ENCODE measurements around the gene ST3GAL4.
A peak's percentile ranks its signal among the peaks of the same experiment; 100 is the strongest.
"Not testable (repeated sequence)": the region's sequence is repeated elsewhere in the genome, so short reads cannot be mapped to it uniquely, and the experiment has no call there.

ST3GAL4 gene, protein sequence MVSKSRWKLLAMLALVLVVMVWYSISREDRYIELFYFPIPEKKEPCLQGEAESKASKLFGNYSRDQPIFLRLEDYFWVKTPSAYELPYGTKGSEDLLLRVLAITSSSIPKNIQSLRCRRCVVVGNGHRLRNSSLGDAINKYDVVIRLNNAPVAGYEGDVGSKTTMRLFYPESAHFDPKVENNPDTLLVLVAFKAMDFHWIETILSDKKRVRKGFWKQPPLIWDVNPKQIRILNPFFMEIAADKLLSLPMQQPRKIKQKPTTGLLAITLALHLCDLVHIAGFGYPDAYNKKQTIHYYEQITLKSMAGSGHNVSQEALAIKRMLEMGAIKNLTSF

GRCh38 chr11:126355324-126355925 is at the start of gene ST3GAL4:
Gene ST3GAL4 (plus strand): TSS chr11:126355686. CDS start chr11:126406156, 50,470 bp downstream.
- DNase-seq, result peak; percentile 84

- DNase-seq, result no peak
These were observed 49.8 kb upstream of the ST3GAL4 start for GRCh38 chr11:126305699-126306098.

- DNase-seq, result no peak
These were observed 47.8 kb upstream of the ST3GAL4 start for GRCh38 chr11:126307706-126308105.

DNA sequence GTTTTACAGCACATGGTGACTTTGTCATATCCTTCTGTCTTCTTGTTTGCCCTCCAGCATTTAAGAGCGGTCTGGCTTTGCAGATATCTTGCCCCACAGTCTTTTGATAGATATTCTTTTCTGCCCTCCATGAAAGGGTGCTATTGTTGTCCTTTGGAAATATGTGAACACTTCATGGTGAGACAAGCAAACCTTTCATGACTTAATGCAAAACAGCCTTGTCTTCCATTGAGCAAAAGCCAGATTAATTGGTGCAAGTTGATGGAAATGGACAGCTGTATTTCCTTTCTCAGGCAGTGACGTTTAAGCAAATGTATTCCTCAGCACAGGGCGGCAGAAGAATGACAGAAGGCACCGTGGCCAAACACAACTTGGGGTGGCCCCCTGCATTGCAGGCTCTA is 47.2 kb upstream of the ST3GAL4 start:
- DNase-seq, result no peak

DNA sequence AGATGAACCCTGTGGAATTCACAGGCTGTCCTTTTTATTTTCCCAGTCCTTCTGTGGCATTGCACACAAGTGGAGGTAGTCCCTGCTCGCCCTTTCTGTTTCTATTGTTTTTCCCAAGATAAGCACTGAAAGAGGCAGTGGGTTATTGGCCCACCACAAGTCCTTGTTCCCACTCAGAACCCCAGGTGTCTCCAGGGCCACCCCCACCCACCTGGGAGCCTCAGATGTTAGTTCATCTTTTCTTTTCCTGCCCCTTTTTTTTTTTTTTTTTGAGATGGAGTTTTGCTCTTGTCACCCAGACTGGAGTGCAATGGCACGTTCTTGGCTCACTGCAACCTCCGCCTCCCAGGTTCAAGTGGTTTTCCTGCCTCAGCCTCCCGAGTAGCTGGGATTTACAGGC is 46.7 kb upstream of the ST3GAL4 start:
- not testable (repeated sequence) for DNase-seq

DNA sequence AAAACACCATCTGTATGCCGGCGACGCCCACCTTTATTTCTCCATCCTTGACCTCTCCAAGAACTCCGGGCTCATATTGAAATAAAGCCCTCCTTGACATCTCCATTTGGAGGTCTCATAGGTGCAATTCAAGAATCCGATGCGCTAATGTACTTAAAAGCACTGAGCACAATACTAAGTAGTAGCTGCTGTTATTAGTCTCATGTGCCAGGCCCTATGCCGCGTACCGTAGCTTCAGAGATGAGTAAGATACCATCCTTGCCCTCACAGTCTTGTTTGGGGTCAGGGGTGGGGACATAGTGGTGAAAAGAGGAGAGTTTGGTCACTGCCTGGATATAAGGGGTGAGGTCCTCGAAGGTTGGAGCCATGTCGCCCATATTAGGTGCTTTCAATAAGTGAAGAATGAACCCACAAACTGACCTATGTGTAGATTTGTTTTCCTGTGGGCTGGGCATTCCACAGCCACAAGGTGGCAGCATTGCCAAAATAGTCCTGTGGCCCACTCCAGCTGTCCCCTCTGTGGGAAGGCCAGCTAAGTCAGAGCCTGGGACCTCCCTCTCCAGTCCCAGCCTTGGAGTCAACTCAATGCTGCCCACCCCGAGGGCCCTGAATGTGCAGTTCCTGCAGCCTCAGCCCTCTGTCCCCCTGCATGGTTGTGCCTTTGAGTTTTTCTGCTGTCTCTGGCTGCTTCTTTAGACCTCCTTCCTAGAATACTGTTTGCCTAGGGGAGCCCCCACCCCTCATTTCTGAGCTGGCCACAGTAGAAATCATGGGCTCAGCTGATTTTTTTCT is 45.1 kb upstream of the ST3GAL4 start:
- DNase-seq, result peak; percentile 70

- DNase-seq, result no peak
These were observed 44.5 kb upstream of the ST3GAL4 start for GRCh38 chr11:126310992-126311310.

- no peak for DNase-seq
These were observed 43.8 kb upstream of the ST3GAL4 start for GRCh38 chr11:126311401-126312291.

DNA sequence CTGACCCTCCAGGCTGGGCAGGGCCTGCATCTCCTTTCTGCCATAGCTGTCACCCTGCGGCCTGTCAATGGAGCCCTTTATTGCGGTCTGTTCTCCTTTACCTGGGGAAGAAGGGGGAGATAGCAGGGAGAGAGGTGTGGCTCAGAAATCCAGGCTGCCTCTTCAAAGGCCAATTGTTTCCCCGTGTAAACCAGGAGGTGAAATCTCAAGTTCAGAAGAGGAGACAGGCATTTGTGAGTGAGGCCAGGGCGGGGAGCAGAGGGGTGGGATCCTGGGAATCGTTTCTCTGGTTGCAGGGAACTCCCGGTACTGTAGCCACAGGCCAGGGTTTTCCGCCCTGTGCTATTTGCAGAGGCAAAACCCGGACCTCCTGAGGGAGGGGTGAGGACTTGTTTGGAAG is 42.5 kb upstream of the ST3GAL4 start:
- no peak for DNase-seq

GRCh38 chr11:126313826-126314225 is 41.7 kb upstream of the ST3GAL4 start:
- DNase-seq, result no peak

- no peak for DNase-seq
These were observed 38.1 kb upstream of the ST3GAL4 start for GRCh38 chr11:126317432-126317755.

- DNase-seq, result no peak
These were observed 37.5 kb upstream of the ST3GAL4 start for GRCh38 chr11:126317756-126318573.

DNA sequence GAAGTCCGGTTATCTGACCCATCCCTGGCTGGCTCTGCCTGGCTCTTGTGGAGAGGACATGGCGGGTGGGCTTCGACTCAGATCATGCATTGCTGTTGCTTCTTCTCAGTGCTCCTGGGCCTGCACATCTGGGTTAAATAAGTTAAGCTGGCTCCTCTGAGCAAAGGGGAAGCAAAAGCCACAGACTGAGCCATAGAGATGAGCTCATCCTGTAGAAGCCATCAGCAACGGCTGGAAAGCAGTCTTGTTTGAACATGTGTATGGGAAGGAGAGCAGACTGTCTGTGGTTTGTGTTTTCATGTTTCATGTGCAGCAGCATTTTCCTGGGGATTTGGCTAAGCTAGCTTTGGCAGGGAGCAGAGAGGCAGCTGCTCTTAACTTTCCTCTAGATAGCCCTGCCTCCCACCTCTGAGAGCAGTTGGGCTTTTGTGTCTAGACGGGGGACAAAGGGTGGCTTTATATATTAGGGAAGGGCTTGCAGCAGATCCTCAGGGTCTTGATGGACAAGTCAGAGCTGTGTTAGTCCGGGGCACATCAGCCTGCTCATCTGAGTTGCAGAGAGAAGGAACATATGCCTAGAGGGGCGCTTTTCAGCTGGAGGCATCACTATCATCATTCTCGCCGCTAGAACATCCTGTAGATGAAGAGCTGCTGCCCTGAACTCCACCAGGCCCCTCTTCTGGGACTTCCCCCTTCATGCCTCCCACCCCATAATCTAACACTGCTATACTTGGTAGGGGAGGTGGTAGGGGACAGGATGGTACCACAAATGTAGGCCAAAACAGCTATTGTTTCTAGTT is 36.7 kb upstream of the ST3GAL4 start:
- no peak for DNase-seq

GRCh38 chr11:126319374-126319740 is 36.1 kb upstream of the ST3GAL4 start:
- no peak for DNase-seq

GRCh38 chr11:126322996-126323395 is 32.5 kb upstream of the ST3GAL4 start:
- no peak for DNase-seq

DNA sequence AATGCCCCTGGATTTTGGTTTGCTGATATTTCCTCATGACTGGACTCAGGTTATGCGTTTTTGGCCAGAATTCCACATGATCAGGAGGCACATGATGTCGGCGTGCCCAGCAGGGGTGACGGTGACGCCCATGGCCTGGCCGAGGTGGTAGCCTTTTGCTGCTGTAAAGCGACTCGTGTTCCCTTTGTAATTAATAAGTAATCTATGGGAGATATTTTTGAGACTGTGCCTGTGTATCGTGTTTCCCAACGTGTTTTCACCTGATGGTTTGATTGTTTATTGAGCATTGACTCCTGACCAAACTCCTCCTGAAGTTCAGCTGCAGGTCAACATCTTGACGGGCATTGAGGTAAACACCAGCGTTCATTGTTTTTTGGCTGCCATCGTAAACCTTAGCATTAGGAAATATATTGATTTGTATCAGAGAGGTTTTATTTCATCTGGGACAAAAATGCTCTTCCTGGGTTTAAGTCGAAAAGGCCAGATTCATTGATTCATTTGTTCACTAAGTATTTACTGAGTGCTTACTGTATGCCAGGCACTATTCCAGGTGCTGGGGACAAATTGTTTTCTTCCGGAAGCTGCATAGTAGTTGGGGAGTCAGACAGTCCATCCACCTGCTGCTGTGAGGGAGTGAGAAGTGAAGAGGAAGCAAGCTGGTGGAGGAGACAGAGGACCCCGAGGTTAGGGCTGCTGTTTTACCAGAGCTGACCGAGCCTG is 28.0 kb upstream of the ST3GAL4 start:
- no peak for DNase-seq

DNA sequence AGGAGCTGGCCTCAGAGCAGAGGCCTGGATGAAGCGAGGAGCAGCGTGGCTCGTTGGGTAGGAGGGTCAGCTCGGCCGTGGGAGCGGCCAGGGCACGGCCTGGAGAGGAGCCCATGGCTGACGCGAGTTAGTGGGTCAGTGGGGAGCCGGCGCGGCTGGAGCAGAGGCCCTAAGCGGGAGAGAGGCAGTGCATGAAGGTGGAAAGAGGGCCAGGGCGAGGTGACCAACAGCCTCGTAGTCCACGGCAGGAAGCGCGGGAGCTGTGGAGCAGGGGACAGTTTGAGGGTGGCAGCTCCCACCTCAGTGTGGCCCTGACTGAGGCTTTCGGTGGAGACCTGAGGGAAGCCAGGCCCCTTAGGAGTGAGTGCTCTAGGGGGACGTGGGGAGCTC is 27.5 kb upstream of the ST3GAL4 start:
- DNase-seq, result no peak

- DNase-seq, result no peak
These were observed 27.0 kb upstream of the ST3GAL4 start for GRCh38 chr11:126328444-126328843.

GRCh38 chr11:126328938-126329643 is 26.4 kb upstream of the ST3GAL4 start:
- DNase-seq, result no peak

- DNase-seq, result no peak
These were observed 25.8 kb upstream of the ST3GAL4 start for GRCh38 chr11:126329644-126330211.
